ENCODE results near the gene PLSCR1. TPM values are rescaled to one million over a fixed set of nuclear protein-coding genes. Genes with fewer than 3 reads are reported as not detected.

PLSCR1 gene
- total RNA-seq, 1 experiment from 2014 or later: 48.9 TPM

- H3K27me3 Mint-ChIP-seq (ENCODE audit: low read depth): no peaks in the 10 kb centered on the region; the same call in 1 of the 2 replicates
Observed at GRCh38 chr3:146581951-146582467, 37.6 kb upstream of the PLSCR1 start.

More at GRCh38 chr3:146581951-146582467, 37.6 kb upstream of the PLSCR1 start:
- no peak overlapping the region for H2BK20ac ChIP-seq (ENCODE audit: low read depth, low read length, poor library complexity, severe bottlenecking)
- TF ChIP-seq CTCF (conservative IDR thresholded peaks at IDR 0.05): no peak
- no peaks in the 10 kb centered on the region for H3K4me1 ChIP-seq (ENCODE audit: insufficient read depth, low read length)
- H2BK5ac ChIP-seq (ENCODE audit: insufficient read length, low read length): no peak overlapping the region
- no peak overlapping the region for H3K23ac ChIP-seq (ENCODE audit: insufficient read length, low read depth, low read length)
- H3K36me3 Mint-ChIP-seq (ENCODE audit: insufficient read depth in 1 of 3, low read depth in 3 of 3): peaks cover 18 to 26% (median 26%) of the 10 kb centered on the region in 3 experiments
- H2BK120ac ChIP-seq (ENCODE audit: low read depth, low read length, poor library complexity, severe bottlenecking): no peak overlapping the region
- peak overlapping the region in 1 of 3 experiments; percentile 83; a peak in 2 of 7 replicates for H3K27ac Mint-ChIP-seq
- no peaks in the 10 kb centered on the region for H3K79me2 ChIP-seq (ENCODE audit: insufficient read depth, low read length)
- H3K14ac ChIP-seq (ENCODE audit: insufficient read depth, low read length): no peak overlapping the region
- H3K79me1 ChIP-seq (ENCODE audit: insufficient read depth, low read depth, low read length, poor library complexity, severe bottlenecking): no peaks in the 10 kb centered on the region
- no peak overlapping the region for H3K4me2 ChIP-seq (ENCODE audit: insufficient read depth, insufficient read length, low read length)
- H4K5ac ChIP-seq (ENCODE audit: insufficient read length, low read depth, low read length): no peak overlapping the region
- H3K27me3 ChIP-seq (ENCODE audit: insufficient read depth, low read length): no peaks in the 10 kb centered on the region
- no peak overlapping the region for H3K56ac ChIP-seq (ENCODE audit: insufficient read length, low read depth, low read length)
- no peaks in the 10 kb centered on the region for H4K20me1 ChIP-seq (ENCODE audit: control insufficient read depth, insufficient read depth, insufficient read length)
- H3K18ac ChIP-seq (ENCODE audit: insufficient read length, low read depth, low read length): no peak overlapping the region
- H3K4me1 Mint-ChIP-seq: peaks cover 26 to 41% of the 10 kb centered on the region in 2 experiments
- no peak overlapping the region for H4K8ac ChIP-seq (replicated peaks; ENCODE audit: insufficient read length, low read depth, low read length)
- H3K9ac ChIP-seq (ENCODE audit: extremely low read depth, insufficient read length, low read length): no peak overlapping the region
- no peak overlapping the region for H3T11ph ChIP-seq (ENCODE audit: low read length)
- DNase-seq: no peak
- H3K23me2 ChIP-seq (ENCODE audit: insufficient read length, low read depth, low read length, poor library complexity, severe bottlenecking): no peaks in the 10 kb centered on the region
- H3K9me3 ChIP-seq (ENCODE audit: control insufficient read depth, low read depth, low read length): peaks cover 16% of the 10 kb centered on the region
- no peak overlapping the region for H2AK5ac ChIP-seq (ENCODE audit: insufficient read length, low read length)
- no peak overlapping the region for H2AFZ ChIP-seq (ENCODE audit: low read length)
- no peak overlapping the region for H2BK15ac ChIP-seq (ENCODE audit: low read depth, low read length)
- no peak overlapping the region; a peak in 1 of 5 replicates for H3K4me3 Mint-ChIP-seq
- H3K4ac ChIP-seq (ENCODE audit: low read depth, low read length): no peak overlapping the region
- H3K27ac ChIP-seq (ENCODE audit: insufficient read length, low read depth, low read length): no peak overlapping the region
- peaks cover 18 to 24% of the 10 kb centered on the region in 2 experiments for H3K9me3 Mint-ChIP-seq
- H4K91ac ChIP-seq (ENCODE audit: insufficient read length, low read depth, low read length): no peak overlapping the region
- H2BK12ac ChIP-seq (ENCODE audit: insufficient read length, low read depth, low read length): no peak overlapping the region

Data from H9 (cell line).